ENCODE results near the gene RAB5IF. TPM values are rescaled to one million over a fixed set of nuclear protein-coding genes. Genes with fewer than 3 reads are reported as not detected.
"Not testable (repeated sequence)": the region's sequence is repeated elsewhere in the genome, so short reads cannot be mapped to it uniquely, and the experiment has no call there.

Gene RAB5IF
- total RNA-seq, 2 experiments from 2014 or later = 71.7 to 90.2 TPM

DNA sequence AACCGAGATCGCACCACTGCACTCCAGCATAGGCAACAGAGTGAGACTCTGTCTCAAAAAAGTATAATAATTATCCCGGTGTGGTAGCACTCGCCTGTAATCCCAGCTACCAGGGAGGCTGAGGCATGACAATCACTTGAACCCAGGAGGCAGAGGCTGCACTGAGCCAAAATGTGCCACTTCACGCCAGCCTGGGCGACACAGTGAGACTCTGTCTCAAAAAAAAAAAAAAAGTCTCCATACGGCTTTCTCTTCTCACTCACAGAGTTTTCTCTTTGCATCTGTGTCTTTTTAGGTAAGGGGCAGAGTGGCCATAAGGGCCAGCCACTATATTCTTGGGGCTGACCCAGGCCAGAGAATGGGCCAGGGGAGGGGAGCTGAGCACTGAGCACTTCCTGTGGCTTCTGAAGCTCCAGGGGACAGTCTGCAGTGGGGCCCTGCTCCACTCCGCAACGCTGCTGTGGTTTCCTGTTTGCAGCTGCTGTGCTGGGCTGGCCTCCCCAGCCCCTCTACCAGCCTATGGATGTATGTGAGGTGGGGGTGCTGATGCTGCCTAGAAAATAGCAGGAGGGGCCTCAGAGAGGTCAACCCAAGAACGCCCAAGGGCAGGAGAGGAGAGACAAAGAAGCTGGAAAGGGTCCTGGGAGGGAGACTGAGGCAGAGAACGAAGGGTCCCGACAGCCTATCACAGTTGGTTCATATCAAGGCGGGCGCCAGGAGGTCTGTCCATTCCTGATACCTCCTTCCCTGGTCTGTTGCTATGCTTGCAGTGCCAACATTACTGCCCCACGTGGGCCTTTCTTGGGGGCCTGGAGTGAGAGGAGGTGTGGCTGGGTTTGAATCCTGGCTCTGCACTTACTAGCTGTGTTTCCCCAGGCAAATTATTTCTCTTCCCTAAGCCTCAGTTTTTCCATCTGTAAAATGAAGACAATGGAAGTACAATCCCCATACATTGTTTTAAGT is 24.4 kb downstream of the RAB5IF start:
- H3K27me3 Mint-ChIP-seq = no peaks in the 10 kb centered on the region
- ChIA-PET CTCF (interaction anchor here (0.6 to 1.4 kb wide), 4 partner anchors 17 to 116 kb away, joined by 3 to 8 read pairs (median 4); partner anchors contain the start of gene NDRG3), POLR2A (interaction anchor here (1.0 kb wide), 1 partner anchor 24 kb away, joined by 3 read pairs; the partner anchor contains the start of gene RAB5IF)
- DNase-seq = peak; percentile 73
- peak; percentile 93 for ATAC-seq
- intact Hi-C loops (cut with DNase I, micrococcal nuclease) = loop anchor here in 1 of 2 experiments (2.0 kb wide), 1 partner anchor 15 kb away; no protein-coding TSS in a partner anchor
- H3K4me1 Mint-ChIP-seq = peaks cover 39% of the 10 kb centered on the region
- no peaks in the 10 kb centered on the region for H3K9me3 Mint-ChIP-seq (ENCODE audit: low read depth)
- peak overlapping the region; percentile 52 for H3K4me3 Mint-ChIP-seq
- H3K36me3 Mint-ChIP-seq (ENCODE audit: low read depth) = peaks cover 47% of the 10 kb centered on the region
- H3K27ac Mint-ChIP-seq = peak overlapping the region; percentile 98

GRCh38 chr20:36631646-36632045 is 26.1 kb downstream of the RAB5IF start:
- H3K4me3 Mint-ChIP-seq = no peak overlapping the region
- no peak for DNase-seq
- no peak for ATAC-seq
- no peaks in the 10 kb centered on the region for H3K9me3 Mint-ChIP-seq (ENCODE audit: low read depth)
- H3K36me3 Mint-ChIP-seq (ENCODE audit: low read depth) = peaks cover 49% of the 10 kb centered on the region
- POLR2A ChIA-PET = no interaction called here
- H3K27ac Mint-ChIP-seq = peak overlapping the region; percentile 75
- CTCF ChIA-PET = interaction anchor here (1.0 kb wide), 1 partner anchor 177 kb away, joined by 3 read pairs; no protein-coding TSS in a partner anchor
- intact Hi-C loops (cut with DNase I, micrococcal nuclease) = loop anchor here in 1 of 2 experiments (2.0 kb wide), 1 partner anchor 13 kb away; no protein-coding TSS in a partner anchor
- no peaks in the 10 kb centered on the region for H3K27me3 Mint-ChIP-seq
- peaks cover 39% of the 10 kb centered on the region for H3K4me1 Mint-ChIP-seq

- DNase-seq (no peak), ATAC-seq (no peak)
- CTCF ChIA-PET = interaction anchor here (0.6 to 1.0 kb wide), 3 partner anchors 12 to 243 kb away, joined by 3 to 4 read pairs (median 3); no protein-coding TSS in a partner anchor
- Mint-ChIP-seq H3K27ac (peak overlapping the region; percentile 75), H3K4me3 (peak overlapping the region; percentile 18), H3K36me3 (ENCODE audit: low read depth) (peaks cover 47% of the 10 kb centered on the region), H3K9me3 (ENCODE audit: low read depth) (no peaks in the 10 kb centered on the region), H3K27me3 (no peaks in the 10 kb centered on the region), H3K4me1 (peaks cover 36% of the 10 kb centered on the region)
- POLR2A ChIA-PET = no interaction called here
- intact Hi-C loops (cut with DNase I, micrococcal nuclease) = no loop called here
Measured at GRCh38 chr20:36632147-36632486, 26.5 kb downstream of the RAB5IF start.

DNA sequence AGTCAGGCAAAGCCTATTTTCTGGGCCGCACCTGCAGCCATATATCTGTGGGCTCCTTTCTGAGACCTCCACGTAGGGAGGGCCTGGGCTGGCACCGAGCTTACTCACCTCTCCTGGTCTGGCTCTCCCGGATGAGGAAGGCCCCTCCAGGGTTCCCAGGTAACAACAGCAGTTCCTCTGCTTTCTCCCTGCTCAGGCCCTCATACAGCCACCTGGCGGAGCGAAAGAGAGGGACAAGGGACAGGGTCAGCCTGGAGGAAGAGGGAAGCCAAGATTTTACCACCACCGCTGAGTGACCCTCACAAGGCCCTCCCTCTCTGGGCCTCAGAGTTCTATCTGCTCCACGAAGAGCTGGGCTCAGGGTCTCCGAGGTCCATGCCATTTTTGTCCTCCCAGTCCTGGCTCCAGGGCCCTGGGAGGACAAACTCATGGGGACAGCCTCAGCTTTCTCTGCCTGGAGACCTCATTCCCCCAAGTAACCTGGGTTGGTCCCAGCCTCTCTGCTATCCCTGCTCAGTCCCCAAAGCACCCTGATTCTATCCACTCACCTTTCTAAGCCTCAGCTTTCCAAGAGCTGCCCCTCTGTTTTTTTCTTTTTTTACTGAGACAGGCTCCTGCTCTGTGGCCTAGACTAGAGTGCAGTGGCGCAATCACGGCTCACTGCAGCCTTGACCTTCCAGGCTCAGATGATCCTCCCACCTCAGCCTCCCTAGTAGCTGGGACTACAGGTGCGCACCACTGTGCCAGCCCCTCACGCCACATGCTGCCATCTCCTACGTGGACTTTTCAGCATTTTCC is 27.1 kb downstream of the RAB5IF start:
- Mint-ChIP-seq H3K36me3 (ENCODE audit: low read depth) (peaks cover 45% of the 10 kb centered on the region), H3K27ac (peak overlapping the region; percentile 75), H3K4me1 (peaks cover 36% of the 10 kb centered on the region), H3K9me3 (ENCODE audit: low read depth) (no peaks in the 10 kb centered on the region), H3K4me3 (no peak overlapping the region), H3K27me3 (no peaks in the 10 kb centered on the region)
- DNase-seq = no peak
- ATAC-seq = no peak
- intact Hi-C loops (cut with DNase I, micrococcal nuclease) = no loop called here
- ChIA-PET CTCF (interaction anchor here (0.6 to 1.0 kb wide), 3 partner anchors 12 to 243 kb away, joined by 3 to 4 read pairs (median 3); no protein-coding TSS in a partner anchor), POLR2A (no interaction called here)

DNA sequence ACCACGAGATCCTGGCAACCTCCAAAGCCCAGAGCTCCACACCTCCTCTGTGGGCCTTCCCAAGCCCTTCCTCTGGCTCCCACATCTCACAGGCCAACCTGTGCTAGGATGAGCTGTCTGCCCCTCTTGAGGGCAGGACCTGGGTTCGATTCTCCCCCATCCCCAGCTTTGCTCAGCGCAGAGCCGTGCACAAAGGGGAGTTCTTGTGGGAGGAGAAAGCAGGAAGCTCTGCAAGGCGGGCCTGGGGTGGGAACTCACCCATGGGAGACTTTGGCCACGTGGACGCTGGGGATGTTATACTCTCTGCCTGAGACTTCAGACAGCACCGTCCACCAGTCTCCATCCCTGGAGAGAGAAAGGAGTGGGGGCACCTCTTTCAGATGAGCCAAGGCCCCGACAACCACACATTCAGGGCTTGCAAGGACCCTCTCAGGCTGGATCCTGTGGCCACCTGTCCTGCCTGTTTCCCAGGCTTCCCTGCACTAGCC is 27.8 kb downstream of the RAB5IF start:
- no peaks in the 10 kb centered on the region for H3K9me3 Mint-ChIP-seq (ENCODE audit: low read depth)
- peaks cover 43% of the 10 kb centered on the region for H3K36me3 Mint-ChIP-seq (ENCODE audit: low read depth)
- ChIA-PET POLR2A (no interaction called here), CTCF (no interaction called here)
- peaks cover 31% of the 10 kb centered on the region for H3K4me1 Mint-ChIP-seq
- no peak overlapping the region for H3K4me3 Mint-ChIP-seq
- intact Hi-C loops (cut with DNase I, micrococcal nuclease) = no loop called here
- DNase-seq (no peak), ATAC-seq (no peak)
- H3K27ac Mint-ChIP-seq = no peak overlapping the region
- no peaks in the 10 kb centered on the region for H3K27me3 Mint-ChIP-seq

GRCh38 chr20:36634342-36634741 is 28.8 kb downstream of the RAB5IF start:
- Mint-ChIP-seq H3K4me1 (peaks cover 27% of the 10 kb centered on the region), H3K4me3 (no peak overlapping the region), H3K27me3 (no peaks in the 10 kb centered on the region), H3K27ac (peak overlapping the region; percentile 52), H3K9me3 (ENCODE audit: low read depth) (no peaks in the 10 kb centered on the region), H3K36me3 (ENCODE audit: low read depth) (peaks cover 45% of the 10 kb centered on the region)
- POLR2A ChIA-PET = no interaction called here
- no peak for ATAC-seq
- intact Hi-C loops (cut with DNase I, micrococcal nuclease) = no loop called here
- no peak for DNase-seq
- CTCF ChIA-PET = no interaction called here

DNA sequence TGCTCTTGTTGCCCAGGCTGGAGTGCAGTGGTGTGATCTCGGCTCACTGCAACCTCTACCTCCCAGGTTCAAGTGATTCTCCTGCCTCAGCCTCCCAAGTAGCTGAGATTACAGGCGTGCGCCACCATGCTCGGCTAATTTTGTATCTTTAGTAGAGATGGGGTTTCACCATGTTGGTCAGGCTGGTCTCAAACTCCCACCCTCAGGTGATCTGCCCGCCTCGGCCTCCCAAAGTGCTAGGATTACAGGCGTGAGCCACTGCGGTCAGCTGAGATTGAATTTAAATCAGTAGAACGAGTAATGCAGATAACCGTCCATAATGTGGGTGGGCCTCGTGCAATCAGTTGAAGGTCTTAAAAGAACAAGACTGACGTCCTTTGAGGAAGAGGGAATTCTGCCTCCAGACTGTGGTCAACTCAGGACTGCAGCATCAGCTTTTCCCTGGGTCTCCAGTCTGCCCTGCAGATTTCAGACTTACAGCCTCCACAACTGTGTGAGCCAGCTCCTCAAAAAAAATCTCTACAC is 33.4 kb downstream of the RAB5IF start:
- ATAC-seq; POLR2A ChIA-PET; H3K27ac Mint-ChIP-seq; H3K27me3 Mint-ChIP-seq; H3K9me3 Mint-ChIP-seq (ENCODE audit: low read depth); H3K4me3 Mint-ChIP-seq; intact Hi-C loops (cut with DNase I, micrococcal nuclease); DNase-seq: not testable (repeated sequence)
- Mint-ChIP-seq H3K36me3 (ENCODE audit: low read depth) (peaks cover 32% of the 10 kb centered on the region), H3K4me1 (peaks cover 19% of the 10 kb centered on the region)
- CTCF ChIA-PET = interaction anchor here (0.6 kb wide), 1 partner anchor 495 kb away, joined by 3 read pairs; no protein-coding TSS in a partner anchor

GRCh38 chr20:36641506-36641843 is 35.9 kb downstream of the RAB5IF start:
- no peak for DNase-seq
- intact Hi-C loops (cut with DNase I, micrococcal nuclease) = no loop called here
- ATAC-seq = no peak
- peak overlapping the region; percentile 29 for H3K27ac Mint-ChIP-seq
- ChIA-PET CTCF (interaction anchor here (2.1 kb wide), 1 partner anchor 28 kb away, joined by 8 read pairs; no protein-coding TSS in a partner anchor), POLR2A (no interaction called here)
- peaks cover 33% of the 10 kb centered on the region for H3K4me1 Mint-ChIP-seq
- H3K4me3 Mint-ChIP-seq = no peak overlapping the region
- H3K9me3 Mint-ChIP-seq (ENCODE audit: low read depth) = no peaks in the 10 kb centered on the region
- no peaks in the 10 kb centered on the region for H3K27me3 Mint-ChIP-seq
- peaks cover 40% of the 10 kb centered on the region for H3K36me3 Mint-ChIP-seq (ENCODE audit: low read depth)

- intact Hi-C loops (cut with DNase I, micrococcal nuclease) = no loop called here
- DNase-seq = peak; percentile 25
- Mint-ChIP-seq H3K4me1 (peaks cover 39% of the 10 kb centered on the region), H3K27me3 (no peaks in the 10 kb centered on the region), H3K9me3 (ENCODE audit: low read depth) (no peaks in the 10 kb centered on the region), H3K36me3 (ENCODE audit: low read depth) (peaks cover 38% of the 10 kb centered on the region), H3K27ac (peak overlapping the region; percentile 99), H3K4me3 (peak overlapping the region; percentile 7)
- ChIA-PET POLR2A (no interaction called here), CTCF (interaction anchor here (0.6 to 3.0 kb wide), 3 partner anchors 28 to 85 kb away, joined by 3 to 12 read pairs (median 8); partner anchors contain the start of gene RAB5IF)
- ATAC-seq = no peak
Measured at GRCh38 chr20:36642136-36642535, 36.6 kb downstream of the RAB5IF start.

- Mint-ChIP-seq H3K27me3 (no peaks in the 10 kb centered on the region), H3K36me3 (ENCODE audit: low read depth) (peaks cover 28% of the 10 kb centered on the region), H3K4me1 (peaks cover 41% of the 10 kb centered on the region), H3K27ac (peak overlapping the region; percentile 99), H3K4me3 (peak overlapping the region; percentile 81), H3K9me3 (ENCODE audit: low read depth) (no peaks in the 10 kb centered on the region)
- intact Hi-C loops (cut with DNase I, micrococcal nuclease) = loop anchor here (1.0 to 2.0 kb wide), 8 partner anchors 13 to 183 kb away; partner anchors contain the start of genes DSN1 (in 1 of the 2), NDRG3 (in 1 of the 2), RAB5IF (in 1 of the 2) and TGIF2 (in 1 of the 2)
- DNase-seq (peak; percentile 78), ATAC-seq (peak; percentile 70)
- ChIA-PET CTCF (interaction anchor here (0.6 to 3.0 kb wide), 12 partner anchors 11 to 1026 kb away, joined by 3 to 12 read pairs (median 4); partner anchors contain the start of gene RAB5IF), POLR2A (interaction anchor here (0.6 to 1.2 kb wide), 3 partner anchors 48 to 71 kb away, joined by 3 to 4 read pairs (median 3); partner anchors contain the start of gene TGIF2)
Measured at GRCh38 chr20:36644032-36644705, 38.6 kb downstream of the RAB5IF start.
